EH (cell line): ENCODE results near the gene RNF224.

ENCODE experiments used
- DNase-seq: peaks from one replicate; pipeline ENCODE4 v3.0.0-alpha.2; 2015; ENCODE audit warnings: low read depth

The RNF224 gene

DNA sequence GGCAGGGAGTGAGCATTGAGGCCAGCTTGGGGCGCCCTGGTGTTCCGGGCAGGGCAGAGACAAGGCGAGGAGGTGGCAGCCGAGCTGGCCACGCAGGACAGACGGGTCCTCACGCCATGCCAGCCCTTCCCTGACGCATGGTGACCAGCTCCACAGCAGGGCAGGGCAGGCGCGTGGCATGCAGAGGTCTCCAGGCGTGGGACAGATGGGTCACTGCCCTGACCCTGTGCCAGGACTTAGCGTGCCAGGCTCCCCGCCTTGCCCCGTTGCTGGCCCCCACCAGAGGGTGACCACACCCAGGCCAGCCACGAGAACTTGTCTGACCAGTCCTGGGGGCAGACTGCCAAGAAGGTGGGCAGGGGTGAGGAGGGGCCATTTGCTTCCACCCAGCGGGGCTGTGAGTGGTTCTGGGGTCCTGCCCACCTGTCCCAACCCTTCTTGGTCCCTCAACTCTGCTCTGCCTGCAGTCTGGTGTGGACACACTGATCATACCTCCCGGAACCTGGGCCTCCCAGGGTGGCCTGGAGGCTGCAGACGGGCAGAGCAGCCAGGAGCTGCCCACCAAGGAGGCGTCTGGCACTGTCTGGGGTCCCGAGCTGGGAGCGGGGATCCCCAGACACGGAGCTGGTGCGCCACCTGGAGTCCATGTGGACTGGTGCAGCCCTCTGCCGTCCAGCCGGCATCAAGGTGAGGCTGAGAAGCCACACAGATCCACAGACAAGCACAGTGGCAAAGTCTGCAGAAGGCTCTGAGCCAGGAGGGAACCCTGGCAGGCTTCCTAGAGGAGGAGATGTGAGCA is at the start of gene RNF224:
Gene RNF224 (plus strand): TSS at position 449 of the 799 bp plus-strand sequence. CDS start 834 bp downstream, outside the sequence.
- peak; percentile 75 for DNase-seq

DNA sequence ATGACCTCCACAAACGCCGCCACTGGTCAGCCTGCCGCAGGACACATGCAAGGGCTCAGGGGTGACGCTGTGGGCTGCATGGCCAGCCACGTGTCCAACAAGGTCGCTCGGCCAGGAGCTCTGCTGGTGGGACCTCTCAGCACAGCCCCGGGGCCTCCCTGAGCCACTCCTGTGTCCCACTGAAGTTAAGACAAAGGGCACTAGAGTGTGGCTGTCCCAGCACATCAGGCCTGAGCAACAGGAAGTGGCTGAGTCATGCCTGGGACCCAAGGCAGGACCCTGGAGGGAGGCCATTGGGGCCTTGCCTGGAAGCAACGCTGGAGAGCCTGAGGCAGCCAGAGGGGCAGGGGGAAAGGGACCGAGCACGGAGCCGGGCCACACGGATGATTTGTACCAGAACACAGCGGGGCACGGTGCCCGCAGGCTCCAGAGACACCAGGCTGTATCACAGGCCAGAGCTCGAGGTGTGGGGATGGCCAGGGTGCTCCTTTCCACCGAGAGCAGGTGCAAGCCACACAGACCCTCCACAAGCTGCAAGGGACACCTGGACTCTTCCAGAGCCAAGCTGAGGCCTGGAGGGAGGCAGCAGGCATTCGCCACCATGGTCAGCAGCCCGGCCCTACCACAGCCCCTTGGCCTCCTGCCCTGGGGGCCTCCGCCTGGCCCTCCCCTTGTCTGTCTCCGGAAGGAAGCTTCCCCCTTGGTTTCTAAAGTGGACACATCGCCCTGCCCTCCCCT is 48.9 kb upstream of the RNF224 start:
- peak; percentile 47 for DNase-seq

DNA sequence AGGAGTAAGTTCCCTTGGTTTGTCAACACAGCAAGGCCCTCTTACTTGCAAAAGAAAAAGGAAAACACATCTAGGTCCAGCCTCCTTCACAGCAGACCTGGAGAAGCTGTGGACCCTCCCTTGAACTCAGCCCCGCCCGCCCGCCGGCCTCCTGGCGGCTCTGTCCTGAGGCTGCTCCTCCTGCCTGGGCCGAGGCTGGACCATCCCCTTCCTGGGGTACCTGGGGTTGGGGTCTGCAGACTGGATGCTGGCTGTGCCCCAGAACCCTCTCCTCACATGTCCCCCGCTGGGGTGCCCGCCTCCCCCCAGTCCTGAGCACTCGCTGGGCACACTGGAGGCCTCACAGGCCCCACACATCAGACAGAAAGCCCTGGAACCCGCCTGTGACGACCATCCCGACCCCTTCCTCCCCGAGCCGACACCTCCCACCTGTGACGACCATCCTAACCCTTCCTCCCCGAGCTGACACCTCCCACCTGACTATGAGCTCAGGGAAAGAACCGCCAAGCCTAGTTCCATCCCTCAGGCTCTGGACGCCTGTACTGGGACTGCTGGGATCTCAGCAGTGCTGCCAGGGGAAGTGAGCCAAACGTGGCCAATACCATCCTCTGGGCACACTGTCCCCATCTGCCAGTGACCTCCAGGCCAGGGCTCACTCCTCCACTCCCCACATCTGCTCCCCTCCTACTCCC is 48.2 kb upstream of the RNF224 start:
- DNase-seq: no peak

DNA sequence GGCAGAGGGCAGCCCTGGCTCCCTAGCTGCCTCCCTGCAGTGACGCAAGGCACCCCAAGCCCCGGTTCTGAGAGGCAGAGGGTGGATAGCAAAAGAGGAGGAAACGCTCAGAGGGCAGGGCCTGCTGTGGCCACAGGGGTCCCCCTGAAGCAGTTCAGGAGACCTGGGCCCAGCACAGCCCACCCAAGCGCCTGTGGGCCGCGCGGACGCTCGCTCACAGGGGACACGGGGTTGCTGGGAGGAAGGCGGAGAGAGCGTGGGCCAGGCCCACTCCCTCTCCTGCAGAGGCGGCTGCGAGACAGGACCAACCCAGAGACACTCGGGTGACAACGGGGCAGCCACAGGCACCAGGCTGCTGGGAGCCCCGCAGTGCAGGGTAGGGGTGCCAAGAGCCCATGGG is 47.5 kb upstream of the RNF224 start:
- DNase-seq: no peak

DNA sequence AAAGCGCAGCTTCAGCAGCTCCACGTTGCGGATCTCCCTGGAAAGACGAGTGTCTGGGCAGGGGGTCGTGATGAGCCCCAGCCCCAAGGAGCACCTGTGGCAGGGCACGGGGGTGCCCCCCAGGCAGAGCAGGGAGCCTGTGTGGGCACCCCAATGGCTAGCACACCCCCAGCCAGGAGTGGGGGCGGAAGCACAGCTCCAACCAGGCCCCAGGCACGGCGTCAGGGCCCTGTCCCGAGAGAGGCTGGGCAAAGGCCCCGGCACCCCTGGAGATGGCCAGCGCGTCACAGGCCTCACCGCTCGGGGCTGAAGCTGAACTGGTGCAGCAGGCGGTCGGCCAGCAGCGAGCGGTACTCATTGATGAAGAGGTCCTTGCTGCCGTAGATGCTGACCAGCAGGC is 46.8 kb upstream of the RNF224 start:
- DNase-seq: no peak

DNA sequence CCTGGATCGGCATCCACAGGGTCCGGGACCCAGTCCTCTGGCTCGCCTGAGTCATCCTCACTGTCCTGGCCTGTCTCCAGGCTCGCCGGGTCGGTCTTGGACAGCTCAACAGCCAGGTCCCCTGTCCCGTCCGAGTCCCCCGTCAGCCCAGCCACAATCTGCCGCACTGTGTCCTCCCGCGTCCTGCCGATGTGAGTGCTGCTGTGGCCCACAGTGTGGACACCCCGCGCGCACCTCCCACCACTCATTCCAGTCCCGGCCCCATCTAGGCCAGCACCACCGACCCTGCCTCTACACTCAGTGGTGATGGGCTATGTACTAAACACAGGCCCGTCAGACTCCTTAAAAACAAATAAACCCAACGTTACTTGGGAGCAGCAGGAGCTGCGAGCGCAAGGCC is 45.6 kb upstream of the RNF224 start:
- DNase-seq: no peak

- no peak for DNase-seq
These were observed 44.5 kb upstream of the RNF224 start for GRCh38 chr9:137182836-137183235.

- no peak for DNase-seq
These were observed 43.2 kb upstream of the RNF224 start for GRCh38 chr9:137183980-137184595.

DNA sequence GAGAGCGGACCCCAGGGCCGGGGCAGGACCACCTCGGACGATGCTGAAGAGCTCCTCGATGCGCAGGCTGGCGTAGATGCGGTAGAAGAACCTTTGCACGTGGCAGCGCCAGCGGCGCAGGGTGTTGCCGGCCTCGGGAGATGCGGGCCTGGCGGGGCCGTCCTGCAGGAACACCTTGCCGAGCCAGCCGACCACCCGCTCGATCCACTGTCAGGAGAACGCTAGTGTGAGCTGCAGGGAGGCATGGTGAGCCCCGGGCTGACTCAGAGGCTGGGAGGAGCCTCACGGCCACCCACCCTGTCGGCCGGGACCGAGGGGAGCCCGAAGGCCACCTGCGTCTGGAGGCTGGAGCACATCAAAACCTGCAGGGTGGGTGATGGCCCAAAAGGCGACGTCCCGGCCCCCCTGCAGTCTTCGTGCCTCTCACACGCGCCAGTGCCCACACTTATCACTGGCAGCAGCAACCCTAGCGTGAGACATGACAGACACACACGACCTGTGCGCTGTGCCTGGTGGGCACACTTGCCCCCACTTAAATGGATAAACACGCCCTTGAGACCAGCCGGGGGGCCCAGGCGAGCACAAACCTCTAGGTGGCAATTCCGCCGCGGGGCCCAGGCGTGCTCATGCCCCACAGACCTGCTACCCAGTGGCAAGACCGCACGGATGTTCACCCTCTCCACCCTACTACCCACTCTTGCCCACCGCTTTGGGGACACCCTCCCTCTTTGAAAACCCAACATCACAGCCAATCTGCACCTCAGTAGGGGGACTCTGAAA is 42.2 kb upstream of the RNF224 start:
- DNase-seq: no peak

- DNase-seq: no peak
These were observed 41.4 kb upstream of the RNF224 start for GRCh38 chr9:137185921-137186320.

DNA sequence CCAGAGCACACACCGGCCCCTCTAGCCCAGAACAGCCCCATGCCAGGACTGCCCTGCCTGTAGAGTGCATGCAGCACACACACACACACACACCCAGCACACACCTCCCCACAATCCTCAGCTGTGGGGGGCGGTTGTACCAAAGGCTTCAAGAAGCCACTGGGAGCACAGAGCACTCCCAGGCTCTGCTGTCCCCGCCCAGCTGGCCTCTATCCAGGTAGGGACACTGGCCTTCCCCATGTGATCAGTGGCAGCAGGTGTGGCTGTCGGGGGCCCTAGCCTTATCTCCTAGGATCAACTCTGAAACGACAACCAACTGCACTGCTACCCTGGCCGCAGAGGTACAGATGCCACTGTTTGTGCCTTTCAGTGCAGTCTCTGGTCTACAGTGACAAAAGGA is 40.9 kb upstream of the RNF224 start:
- DNase-seq: no peak

GRCh38 chr9:137187386-137187785 is 39.9 kb upstream of the RNF224 start:
- no peak for DNase-seq

- no peak for DNase-seq
These were observed 39.2 kb upstream of the RNF224 start for GRCh38 chr9:137188086-137188489.

DNA sequence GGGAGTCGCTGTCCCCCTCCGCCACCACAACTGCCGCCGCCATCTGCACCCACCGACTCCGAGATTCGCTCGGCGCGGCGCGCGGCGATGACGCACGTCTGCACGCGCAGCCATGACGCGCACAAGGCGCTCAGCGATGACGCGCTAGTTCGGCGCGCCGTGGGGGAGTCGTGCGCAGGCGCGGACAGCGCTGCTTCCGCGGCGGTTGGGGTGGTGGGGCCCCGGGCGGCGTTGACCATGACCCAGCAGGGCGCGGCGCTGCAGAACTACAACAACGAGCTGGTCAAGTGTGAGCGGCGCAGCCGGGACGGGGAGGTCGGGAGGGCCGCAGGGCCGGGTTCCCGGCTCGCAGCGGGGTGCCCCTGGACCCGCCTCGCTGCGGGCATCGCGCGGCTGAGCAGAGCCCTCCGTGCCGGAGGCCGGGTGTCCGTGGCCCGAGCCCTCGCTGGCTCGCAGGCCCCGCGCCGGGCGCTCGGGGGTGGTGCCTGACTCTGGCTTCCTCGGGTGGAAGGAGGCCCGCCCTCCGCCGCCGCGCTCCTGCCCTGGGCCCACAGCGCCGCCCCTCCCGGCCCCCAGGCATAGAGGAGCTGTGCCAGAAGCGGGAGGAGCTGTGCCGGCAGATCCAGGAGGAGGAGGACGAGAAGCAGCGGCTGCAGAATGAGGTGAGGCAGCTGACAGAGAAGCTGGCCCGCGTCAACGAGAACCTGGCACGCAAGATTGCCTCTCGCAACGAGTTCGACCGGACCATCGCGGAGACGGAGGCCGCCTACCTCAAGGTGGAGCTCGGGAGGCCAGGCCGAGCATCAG is 38.6 kb upstream of the RNF224 start, which contains the start of the genes ANAPC2 and SSNA1:
Gene ANAPC2 (minus strand): TSS at position 71 of the 807 bp plus-strand sequence. CDS start 28 bp downstream, at position 43.
Gene SSNA1 (plus strand): TSS at position 187 of the 807 bp plus-strand sequence. CDS start 51 bp downstream, at position 238.
- peak; percentile 90 for DNase-seq

GRCh38 chr9:137189297-137190295 is 37.7 kb upstream of the RNF224 start:
- DNase-seq: no peak

DNA sequence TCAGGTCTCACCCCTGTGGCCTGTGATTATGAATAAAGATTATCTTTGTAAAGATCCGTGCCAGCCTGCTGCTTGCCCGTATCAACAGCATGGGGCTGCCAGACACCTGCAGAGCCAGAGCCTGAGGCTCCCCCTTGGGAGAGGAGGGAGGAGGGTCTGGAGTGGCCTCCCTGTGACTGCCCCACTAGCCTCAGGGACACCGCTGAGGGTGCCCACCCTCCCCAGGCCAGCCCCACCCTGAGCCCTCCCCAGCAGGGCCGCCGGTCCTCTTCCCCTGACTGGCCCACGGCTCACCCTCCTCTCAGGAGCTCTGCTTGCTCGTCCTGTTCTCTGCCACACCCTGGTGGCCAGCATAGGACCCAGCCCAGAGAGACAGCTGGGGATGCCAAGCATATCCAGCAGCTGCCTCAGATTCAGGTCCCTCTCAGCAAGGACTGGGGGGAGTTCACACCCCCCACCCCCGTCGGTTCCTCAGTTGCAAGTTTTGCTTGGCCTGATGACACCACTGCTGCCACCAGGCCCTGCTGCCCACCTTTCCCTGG is 36.9 kb upstream of the RNF224 start:
- no peak for DNase-seq

DNA sequence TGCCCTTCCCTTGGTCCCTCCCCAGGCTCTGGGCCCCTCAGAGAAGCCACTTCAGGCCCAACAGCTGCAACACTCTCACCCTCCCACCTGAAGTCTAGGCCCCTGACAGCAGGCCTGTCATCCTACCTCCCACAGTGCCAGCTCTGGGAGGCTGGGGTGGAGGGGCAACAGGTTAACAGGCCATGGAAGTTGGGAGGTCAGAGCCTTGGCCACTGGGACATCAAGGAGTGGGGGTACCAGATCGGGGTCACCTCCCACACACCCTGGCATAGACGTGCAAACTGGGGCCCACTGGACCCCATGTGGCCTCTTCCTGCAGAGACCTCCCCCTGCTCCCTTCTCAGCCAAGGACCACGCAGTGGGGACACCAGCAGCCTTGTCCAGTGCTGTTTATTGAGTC is 36.1 kb upstream of the RNF224 start:
- no peak for DNase-seq

- DNase-seq: no peak
These were observed 35.4 kb upstream of the RNF224 start for GRCh38 chr9:137191691-137192447.
